Measurements from ENCODE around the gene BIRC7. TPM values are rescaled to one million over a fixed set of nuclear protein-coding genes. Genes with fewer than 3 reads are reported as not detected.
"Not testable (repeated sequence)": the region's sequence is repeated elsewhere in the genome, so short reads cannot be mapped to it uniquely, and the experiment has no call there.

The BIRC7 gene
- total and polyA plus RNA-seq, 10 donors: 0.40 to 2.9 (median 1.2) TPM; not detected in 2

- no peak for DNase-seq
- TF ChIP-seq CTCF (IDR thresholded peaks at IDR 0.05 in 8 of 11, conservative IDR thresholded peaks at IDR 0.05 in 3 of 11) (no peak), POLR2A (IDR thresholded peaks at IDR 0.05) (no peak), POLR2AphosphoS5 (IDR thresholded peaks at IDR 0.05) (no peak)
- no peak overlapping the region for H3K27ac ChIP-seq
- H3K4me1 ChIP-seq: peaks cover 7 to 38% (median 20%) of the 10 kb centered on the region in 6 donors
- no peak overlapping the region for H3K4me3 ChIP-seq
- intact Hi-C loops (cut with DNase I; ENCODE audit: low total_unique reads): no loop called here
- no peaks in the 10 kb centered on the region for H3K36me3 ChIP-seq
- WGBS, 5 donors: 83 to 95% (median 90%) methylated on average over 12 to 15 of the region's 15 CpGs
- H3K27me3 ChIP-seq (replicated peaks in 1 of 7): peaks cover 0 to 100% (median 70%) of the 10 kb centered on the region in 7 donors
- H3K9me3 ChIP-seq: no peaks in the 10 kb centered on the region
These were observed 14.2 kb downstream of the BIRC7 start for GRCh38 chr20:63249891-63250290.

GRCh38 chr20:63251350-63251749, 15.6 kb downstream of the BIRC7 start:
- intact Hi-C loops (cut with DNase I; ENCODE audit: low total_unique reads); DNase-seq; H3K36me3 ChIP-seq; H3K4me3 ChIP-seq; H3K27ac ChIP-seq; H3K9me3 ChIP-seq: not testable (repeated sequence)
- Histone ChIP-seq H3K4me1 (peaks cover 7 to 36% (median 22%) of the 10 kb centered on the region in 6 donors), H3K27me3 (replicated peaks in 1 of 7) (peaks cover 3 to 100% (median 72%) of the 10 kb centered on the region in 7 donors)
- WGBS, 5 donors: 27 to 41% (median 41%) methylated on average over 12 to 14 of the region's 14 CpGs
- peak in 3 of 11 experiments; percentile 15 to 28 (median 26) for TF ChIP-seq CTCF (IDR thresholded peaks at IDR 0.05 in 8 of 11, conservative IDR thresholded peaks at IDR 0.05 in 3 of 11)

- 58 to 96% (median 71%) methylated on average over 3 to 8 of the region's 8 CpGs for WGBS, 5 donors
- TF ChIP-seq CTCF (IDR thresholded peaks at IDR 0.05 in 8 of 11, conservative IDR thresholded peaks at IDR 0.05 in 3 of 11): no peak
- no peak for TF ChIP-seq POLR2A (IDR thresholded peaks at IDR 0.05)
- TF ChIP-seq POLR2AphosphoS5 (IDR thresholded peaks at IDR 0.05): no peak
- Histone ChIP-seq H3K27me3 (replicated peaks in 1 of 7) (peaks cover 3 to 99% (median 63%) of the 10 kb centered on the region in 7 donors), H3K9me3 (no peaks in the 10 kb centered on the region), H3K4me3 (no peak overlapping the region), H3K27ac (no peak overlapping the region), H3K4me1 (peaks cover 7 to 27% (median 22%) of the 10 kb centered on the region in 6 donors), H3K36me3 (no peaks in the 10 kb centered on the region)
- intact Hi-C loops (cut with DNase I; ENCODE audit: low total_unique reads): no loop called here
- DNase-seq: no peak
These were observed 16.6 kb downstream of the BIRC7 start for GRCh38 chr20:63252284-63252711.

GRCh38 chr20:63253065-63253437, 17.3 kb downstream of the BIRC7 start:
- no peak for DNase-seq
- no peaks in the 10 kb centered on the region for H3K9me3 ChIP-seq
- peak overlapping the region in 6 of 8 donors; percentile 6 to 60 (median 33) for H3K4me3 ChIP-seq
- intact Hi-C loops (cut with DNase I; ENCODE audit: low total_unique reads): no loop called here
- 6 to 28% (median 8%) methylated on average over 4 to 16 of the region's 16 CpGs for WGBS, 5 donors
- H3K27me3 ChIP-seq (replicated peaks in 1 of 7): peaks cover 3 to 95% (median 55%) of the 10 kb centered on the region in 7 donors
- TF ChIP-seq POLR2A (IDR thresholded peaks at IDR 0.05) (no peak), CTCF (IDR thresholded peaks at IDR 0.05 in 8 of 11, conservative IDR thresholded peaks at IDR 0.05 in 3 of 11) (no peak), POLR2AphosphoS5 (IDR thresholded peaks at IDR 0.05) (no peak)
- no peaks in the 10 kb centered on the region for H3K36me3 ChIP-seq
- H3K4me1 ChIP-seq: peaks cover 7 to 25% (median 22%) of the 10 kb centered on the region in 6 donors
- no peak overlapping the region for H3K27ac ChIP-seq
